GM18909 (cell line): Measurements from ENCODE around the gene NTN1.
A peak's percentile ranks its signal among the peaks of the same experiment; 100 is the strongest.
"Not testable (repeated sequence)": the region's sequence is repeated elsewhere in the genome, so short reads cannot be mapped to it uniquely, and the experiment has no call there.

Source experiments
- ATAC-seq: cut with Tn5 transposase; IDR thresholded peaks from one replicate; pipeline ENCODE4 v1.9.1; 2021; ENCODE audit warnings: mild to moderate bottlenecking; ENCODE audit not compliant: unreplicated experiment, poor library complexity

Gene NTN1

GRCh38 chr17:9021158-9021991, at the start of gene NTN1:
Gene NTN1 (plus strand): TSS chr17:9021510. CDS start chr17:9022374, 864 bp downstream.
- peak; percentile 70 for ATAC-seq

- ATAC-seq: no peak
These were observed 46.1 kb upstream of the NTN1 start for GRCh38 chr17:8975091-8975725.

GRCh38 chr17:8976638-8977037, 44.7 kb upstream of the NTN1 start:
- no peak for ATAC-seq

GRCh38 chr17:8979715-8980114, 41.6 kb upstream of the NTN1 start:
- no peak for ATAC-seq

- ATAC-seq: no peak
These were observed 39.9 kb upstream of the NTN1 start for GRCh38 chr17:8981443-8981842.

- not testable (repeated sequence) for ATAC-seq
These were observed 37.1 kb upstream of the NTN1 start for GRCh38 chr17:8984225-8984624.

- ATAC-seq: no peak
These were observed 36.1 kb upstream of the NTN1 start for GRCh38 chr17:8985054-8985701.

GRCh38 chr17:8986295-8986694, 35.0 kb upstream of the NTN1 start:
- no peak for ATAC-seq

- not testable (repeated sequence) for ATAC-seq
These were observed 32.9 kb upstream of the NTN1 start for GRCh38 chr17:8988263-8988935.

GRCh38 chr17:8991514-8992285, 29.6 kb upstream of the NTN1 start:
- ATAC-seq: no peak

- no peak for ATAC-seq
These were observed 27.0 kb upstream of the NTN1 start for GRCh38 chr17:8994319-8994718.

- no peak for ATAC-seq
These were observed 25.6 kb upstream of the NTN1 start for GRCh38 chr17:8995711-8996110.

GRCh38 chr17:8997994-8998628, 23.2 kb upstream of the NTN1 start:
- peak; percentile 52 for ATAC-seq

- no peak for ATAC-seq
These were observed 19.8 kb upstream of the NTN1 start for GRCh38 chr17:9001559-9001958.

GRCh38 chr17:9002227-9002605, 19.1 kb upstream of the NTN1 start:
- no peak for ATAC-seq

GRCh38 chr17:9002606-9003354, 18.5 kb upstream of the NTN1 start:
- ATAC-seq: no peak

GRCh38 chr17:9003355-9004131, 17.8 kb upstream of the NTN1 start:
- no peak for ATAC-seq
